ENCODE data around the gene PPP2R5D.

PPP2R5D gene

GRCh38 chr6:42963855-42964605 is 20.3 kb upstream of the PPP2R5D start:
- DNase-seq: peak; percentile 42 to 63

GRCh38 chr6:42966571-42966970 is 17.8 kb upstream of the PPP2R5D start:
- no peak for DNase-seq

- DNase-seq: no peak
These were observed 17.1 kb upstream of the PPP2R5D start for GRCh38 chr6:42967228-42967627.

DNA sequence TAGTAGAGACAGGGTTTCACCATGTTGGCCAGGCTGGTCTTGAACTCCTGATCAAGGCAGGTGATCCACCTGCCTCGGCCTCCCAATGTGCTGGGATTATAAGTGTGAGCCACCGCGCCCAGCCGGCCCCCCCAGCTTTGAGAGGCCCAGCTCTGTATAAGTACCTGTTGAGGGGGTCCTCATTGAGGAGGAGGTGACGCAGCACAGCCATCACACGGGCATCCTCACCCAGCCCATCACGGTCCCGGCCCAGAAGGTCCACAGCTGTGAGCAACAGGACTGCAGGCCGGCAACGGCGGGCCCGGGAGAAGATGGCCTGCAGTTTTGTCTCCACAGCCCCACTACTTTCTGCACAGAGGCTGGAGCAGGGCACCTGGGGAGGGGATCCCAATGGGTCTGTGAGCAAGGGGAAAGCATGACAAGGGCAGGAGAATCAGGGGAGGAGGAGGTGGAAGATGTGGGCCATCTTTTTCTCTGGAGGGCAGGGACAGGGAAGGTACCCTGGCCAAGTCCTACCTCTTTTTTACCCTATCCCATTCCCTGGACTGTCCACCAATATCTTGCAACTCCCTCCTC is 16.2 kb upstream of the PPP2R5D start:
- no peak for DNase-seq

DNA sequence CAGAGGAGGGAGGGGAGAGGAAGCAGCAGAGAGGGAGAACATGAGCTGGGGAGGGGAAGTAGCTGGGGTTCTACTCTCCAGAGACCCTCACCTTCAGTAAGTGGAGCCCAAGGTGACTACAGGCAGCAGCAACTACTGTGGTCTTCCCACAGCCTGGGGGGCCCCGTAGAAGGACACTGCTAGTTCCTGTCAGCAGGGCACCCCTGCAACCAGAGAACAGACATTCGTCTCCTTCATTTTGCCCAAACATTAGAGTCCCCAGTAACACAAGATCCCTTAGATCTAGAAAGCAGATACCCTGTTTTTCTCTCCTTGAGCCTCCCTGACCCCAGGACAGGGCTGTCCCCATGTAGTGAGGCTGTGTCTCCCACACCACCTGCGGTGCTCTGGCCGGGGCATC is 15.6 kb upstream of the PPP2R5D start:
- DNase-seq: no peak

DNA sequence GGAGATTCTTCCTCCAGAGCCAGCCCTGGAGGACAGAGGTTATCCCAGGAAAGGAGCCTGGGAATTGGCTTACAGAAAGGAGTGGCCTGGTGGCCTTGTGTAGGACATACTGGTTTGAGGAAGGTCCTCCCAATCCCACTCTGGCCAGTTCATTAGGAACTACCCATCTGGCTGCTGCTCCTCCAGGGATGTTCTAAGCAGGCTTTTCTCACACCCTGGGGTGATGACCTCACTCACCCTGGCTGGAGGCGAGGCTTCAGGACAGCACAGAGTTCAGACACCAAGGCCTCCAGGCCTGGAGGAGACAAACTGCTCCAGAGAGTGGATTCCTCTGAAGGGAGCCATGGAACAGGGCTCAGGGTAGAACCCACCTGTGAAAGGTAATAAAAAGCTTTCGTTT is 14.9 kb upstream of the PPP2R5D start:
- DNase-seq: no peak

GRCh38 chr6:42969934-42970333 is 14.4 kb upstream of the PPP2R5D start:
- no peak for DNase-seq

DNA sequence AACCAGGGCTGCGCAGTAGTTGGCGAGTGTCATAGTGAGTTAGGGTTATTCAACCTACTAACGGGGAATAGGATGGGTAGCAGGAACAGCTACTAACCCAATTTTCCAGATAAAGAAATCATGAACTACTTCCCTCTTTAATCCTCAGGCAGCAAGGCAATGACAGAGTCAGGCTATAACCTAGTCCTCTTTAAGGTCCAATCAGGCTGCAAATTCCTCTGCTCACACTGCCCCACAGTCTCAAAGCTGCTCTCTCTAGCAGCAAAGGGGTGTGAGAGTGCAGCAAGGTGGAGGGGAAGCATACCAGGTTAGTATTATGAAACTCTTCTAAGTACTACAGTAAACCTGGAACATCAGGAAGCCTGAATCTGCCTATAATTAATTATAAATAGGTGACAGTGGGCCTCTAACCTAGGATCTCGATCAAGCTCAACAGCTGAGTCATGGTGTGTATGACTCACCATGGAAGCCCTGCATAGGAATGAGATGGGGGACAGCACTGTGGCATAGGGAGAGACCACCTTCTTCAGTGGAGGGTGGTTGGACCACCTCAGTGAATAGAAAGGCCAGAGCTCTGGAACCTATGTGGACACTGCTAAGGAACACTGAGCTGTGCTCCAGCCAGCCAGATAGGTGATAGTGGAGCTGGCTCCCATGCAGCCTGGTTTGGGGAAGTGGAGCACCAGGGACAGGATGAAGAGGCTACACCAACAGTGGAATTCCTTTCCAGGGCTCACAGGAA is 13.3 kb upstream of the PPP2R5D start:
- DNase-seq: no peak

DNA sequence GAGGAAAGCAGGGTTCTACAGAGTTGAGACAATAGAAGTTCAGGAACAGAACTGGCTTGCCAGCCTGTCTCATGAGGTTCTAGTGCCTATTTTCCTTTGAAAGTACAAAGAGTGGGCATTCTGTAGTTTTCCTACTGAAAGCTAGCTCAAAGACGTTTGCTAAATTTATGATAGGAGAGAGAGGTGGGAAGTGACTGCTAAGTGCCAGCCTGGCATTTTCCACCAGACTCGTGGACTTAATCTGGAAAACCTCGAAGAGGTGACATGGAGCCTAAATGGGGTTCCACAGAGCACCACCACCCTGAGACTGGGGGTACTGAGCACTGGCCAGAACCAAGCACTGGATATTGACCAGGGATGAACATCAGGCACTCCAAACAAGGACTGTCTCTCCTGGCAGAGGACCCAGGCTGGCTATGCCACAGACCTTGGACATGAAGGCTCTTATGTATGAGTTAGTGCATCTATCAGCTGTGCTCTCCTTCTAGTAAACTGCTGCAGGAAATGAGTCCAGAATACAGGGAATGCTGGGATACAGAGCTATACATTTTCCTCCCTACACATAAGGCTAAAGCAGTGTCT is 12.5 kb upstream of the PPP2R5D start:
- no peak for DNase-seq

GRCh38 chr6:42973926-42974325 is 10.4 kb upstream of the PPP2R5D start:
- DNase-seq: no peak

DNA sequence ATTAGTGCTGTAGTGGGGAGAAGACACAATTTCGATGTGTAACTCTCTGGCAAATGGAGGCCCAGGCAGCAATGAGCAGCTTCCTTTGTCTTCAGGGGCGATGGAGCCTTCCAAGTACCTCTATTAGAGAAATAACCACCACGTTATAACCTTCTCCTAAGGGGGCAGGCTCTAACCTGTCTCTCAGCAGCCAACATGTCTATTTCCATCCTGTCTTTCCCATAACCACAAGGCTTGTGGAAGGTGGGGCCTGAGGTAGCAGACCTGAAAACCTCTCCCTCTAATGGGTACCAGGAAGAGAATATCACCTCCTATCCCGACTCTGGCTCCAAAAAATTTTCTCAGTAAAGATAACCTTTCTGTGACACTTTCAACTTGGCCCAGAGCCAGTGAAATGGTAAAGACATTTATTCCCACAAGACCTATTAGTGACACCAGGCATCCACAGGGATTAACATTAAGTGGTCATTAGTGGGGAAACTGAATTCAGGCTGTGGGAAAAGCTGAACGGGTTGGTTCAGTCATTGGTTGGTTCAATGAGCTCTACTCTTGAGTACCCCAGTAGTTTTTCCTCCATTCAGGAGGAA is 9.4 kb upstream of the PPP2R5D start:
- no peak for DNase-seq

- peak in 1 of 2 experiments; percentile 27 for DNase-seq
These were observed 5.9 kb upstream of the PPP2R5D start for GRCh38 chr6:42978487-42978838.

GRCh38 chr6:42978839-42979522 is 5.4 kb upstream of the PPP2R5D start, which contains the start of gene PEX6:
PEX6 (minus strand) TSS chr6:42979181; CDS start chr6:42979150, 31 bp downstream.
- peak; percentile 97 for DNase-seq

- no peak for DNase-seq
These were observed 4.7 kb upstream of the PPP2R5D start for GRCh38 chr6:42979523-42980177.

- no peak for DNase-seq
These were observed 2.5 kb upstream of the PPP2R5D start for GRCh38 chr6:42981836-42982235.

- no peak for DNase-seq
These were observed 630 bp downstream of the PPP2R5D start for GRCh38 chr6:42984924-42985475.

- DNase-seq: no peak
These were observed 3.4 kb downstream of the PPP2R5D start for GRCh38 chr6:42987533-42988451.

DNA sequence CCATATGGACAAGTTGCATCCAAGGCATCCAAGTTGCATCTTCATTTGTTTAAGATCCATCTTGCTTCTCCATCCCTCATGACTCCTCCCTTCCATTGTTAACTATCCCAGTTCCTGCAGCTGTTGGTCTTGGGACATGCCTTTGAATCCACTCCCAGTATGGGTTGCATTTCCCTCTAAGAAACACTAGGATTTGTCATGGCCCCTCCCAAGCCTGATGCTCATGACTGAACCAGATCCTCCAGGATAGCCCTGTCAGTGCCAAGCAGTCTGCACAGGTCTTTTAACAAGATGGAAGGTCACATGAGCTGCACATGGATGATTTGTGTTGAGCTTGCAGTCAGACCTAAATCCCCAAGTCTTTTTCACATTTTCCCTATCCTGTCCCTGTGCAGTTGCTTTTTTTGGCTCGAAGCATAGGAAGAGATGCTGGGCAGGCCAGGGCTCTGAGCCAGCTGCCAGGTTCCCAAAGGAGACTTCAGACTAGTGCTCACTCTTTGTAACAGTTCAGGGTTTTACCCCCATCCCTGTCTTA is 4.2 kb downstream of the PPP2R5D start:
- no peak for DNase-seq

- DNase-seq: no peak
These were observed 5.6 kb downstream of the PPP2R5D start for GRCh38 chr6:42989923-42990322.

GRCh38 chr6:42993445-42993844 is 9.1 kb downstream of the PPP2R5D start:
- DNase-seq: no peak

All from SHP77 (cell line).